Measurements from ENCODE around the gene ATP2C2. TPM values are rescaled to one million over a fixed set of nuclear protein-coding genes. Genes with fewer than 3 reads are reported as not detected.

Gene ATP2C2
- total RNA-seq, 1 donor from 2014 or later, result 6.8 TPM

DNA sequence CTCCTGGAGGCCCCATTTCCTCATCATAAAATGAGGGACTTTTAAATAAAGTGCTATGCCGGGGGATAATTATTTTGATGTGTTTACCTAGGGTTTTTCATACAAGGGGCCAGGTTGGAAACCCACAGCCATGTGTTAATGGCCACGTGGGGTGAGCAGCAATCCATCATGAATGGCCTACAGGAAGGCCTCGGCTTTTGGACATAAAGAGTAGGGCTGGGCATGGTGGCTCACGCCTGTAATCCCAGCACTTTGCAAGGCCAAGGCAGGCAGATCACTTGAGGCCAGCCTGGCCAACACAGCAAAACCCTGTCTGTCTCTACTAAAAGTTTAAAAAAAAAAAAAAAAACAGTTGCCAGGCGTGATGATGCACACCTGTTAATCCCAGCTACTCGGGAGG is 95.8 kb downstream of the ATP2C2 start:
- no peak overlapping the region for H3K4me3 Mint-ChIP-seq (ENCODE audit: low read depth)
- no peaks in the 10 kb centered on the region for H3K27me3 Mint-ChIP-seq
- H3K27ac Mint-ChIP-seq, result no peak overlapping the region
- peaks cover 42% of the 10 kb centered on the region for H3K36me3 Mint-ChIP-seq (ENCODE audit: insufficient read depth)
- TF ChIP-seq, protein P1, sequence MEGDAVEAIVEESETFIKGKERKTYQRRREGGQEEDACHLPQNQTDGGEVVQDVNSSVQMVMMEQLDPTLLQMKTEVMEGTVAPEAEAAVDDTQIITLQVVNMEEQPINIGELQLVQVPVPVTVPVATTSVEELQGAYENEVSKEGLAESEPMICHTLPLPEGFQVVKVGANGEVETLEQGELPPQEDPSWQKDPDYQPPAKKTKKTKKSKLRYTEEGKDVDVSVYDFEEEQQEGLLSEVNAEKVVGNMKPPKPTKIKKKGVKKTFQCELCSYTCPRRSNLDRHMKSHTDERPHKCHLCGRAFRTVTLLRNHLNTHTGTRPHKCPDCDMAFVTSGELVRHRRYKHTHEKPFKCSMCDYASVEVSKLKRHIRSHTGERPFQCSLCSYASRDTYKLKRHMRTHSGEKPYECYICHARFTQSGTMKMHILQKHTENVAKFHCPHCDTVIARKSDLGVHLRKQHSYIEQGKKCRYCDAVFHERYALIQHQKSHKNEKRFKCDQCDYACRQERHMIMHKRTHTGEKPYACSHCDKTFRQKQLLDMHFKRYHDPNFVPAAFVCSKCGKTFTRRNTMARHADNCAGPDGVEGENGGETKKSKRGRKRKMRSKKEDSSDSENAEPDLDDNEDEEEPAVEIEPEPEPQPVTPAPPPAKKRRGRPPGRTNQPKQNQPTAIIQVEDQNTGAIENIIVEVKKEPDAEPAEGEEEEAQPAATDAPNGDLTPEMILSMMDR (IDR thresholded peaks at IDR 0.05; ENCODE audit: unreplicated experiment), result no peak
- no peak for DNase-seq (ENCODE audit: low spot score, unreplicated experiment)
- H3K4me1 Mint-ChIP-seq (ENCODE audit: low read depth), result no peaks in the 10 kb centered on the region
- peaks cover 20% of the 10 kb centered on the region for H3K9me3 Mint-ChIP-seq (ENCODE audit: low read depth)

DNA sequence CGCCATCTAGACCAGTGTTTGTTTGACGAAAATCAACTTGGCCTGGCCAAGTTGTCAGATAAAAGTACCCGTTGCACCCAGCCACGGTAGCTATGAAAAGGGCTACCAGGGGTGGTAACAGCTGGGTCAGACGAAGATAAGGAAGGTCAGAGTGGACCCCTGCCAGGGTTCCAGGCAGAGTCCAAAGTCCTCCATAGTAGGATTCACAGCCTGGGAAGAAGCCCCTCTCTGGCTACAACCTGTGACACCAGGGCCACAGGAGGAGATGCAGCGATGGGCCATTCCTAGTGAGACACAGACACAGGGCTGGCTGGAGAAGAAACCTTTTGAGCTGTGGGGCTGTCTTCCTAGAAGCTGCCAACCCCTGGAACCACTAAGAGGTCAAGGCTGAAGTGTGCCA is 96.8 kb downstream of the ATP2C2 start:
- H3K36me3 Mint-ChIP-seq (ENCODE audit: insufficient read depth), result peaks cover 41% of the 10 kb centered on the region

DNA sequence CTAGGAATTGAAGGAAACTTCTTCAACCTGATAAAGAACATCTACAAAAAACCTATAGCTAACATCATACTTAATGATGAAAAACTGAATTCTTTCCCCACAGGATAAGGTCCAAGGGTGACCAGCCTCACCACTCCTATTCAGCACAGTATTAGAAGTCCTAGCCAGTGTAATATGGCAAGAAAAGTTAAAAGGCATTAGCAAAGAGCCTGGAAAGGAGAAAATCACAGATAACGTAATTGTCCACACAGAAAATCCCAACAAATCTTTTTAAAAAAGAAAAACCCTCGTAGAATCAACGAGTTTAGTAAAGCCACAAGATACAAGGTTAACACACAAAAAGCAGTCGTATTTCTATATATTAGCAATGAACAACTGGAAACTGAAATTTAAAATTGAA is 98.4 kb downstream of the ATP2C2 start:
- TF ChIP-seq, protein P1 (IDR thresholded peaks at IDR 0.05; ENCODE audit: unreplicated experiment), result no peak
- Mint-ChIP-seq H3K4me1 (ENCODE audit: low read depth) (no peaks in the 10 kb centered on the region), H3K27ac (no peak overlapping the region), H3K4me3 (ENCODE audit: low read depth) (no peak overlapping the region), H3K9me3 (ENCODE audit: low read depth) (peaks cover 20% of the 10 kb centered on the region), H3K27me3 (no peaks in the 10 kb centered on the region), H3K36me3 (ENCODE audit: insufficient read depth) (peaks cover 41% of the 10 kb centered on the region)
- no peak for DNase-seq (ENCODE audit: low spot score, unreplicated experiment)

More for the DNA sequence above, 96.8 kb downstream of the ATP2C2 start:
- TF ChIP-seq, protein P1 (IDR thresholded peaks at IDR 0.05; ENCODE audit: unreplicated experiment), result no peak
- DNase-seq (ENCODE audit: low spot score, unreplicated experiment), result no peak
- Mint-ChIP-seq H3K4me1 (ENCODE audit: low read depth) (no peaks in the 10 kb centered on the region), H3K9me3 (ENCODE audit: low read depth) (peaks cover 20% of the 10 kb centered on the region), H3K27me3 (no peaks in the 10 kb centered on the region), H3K4me3 (ENCODE audit: low read depth) (no peak overlapping the region), H3K27ac (no peak overlapping the region)

DNA sequence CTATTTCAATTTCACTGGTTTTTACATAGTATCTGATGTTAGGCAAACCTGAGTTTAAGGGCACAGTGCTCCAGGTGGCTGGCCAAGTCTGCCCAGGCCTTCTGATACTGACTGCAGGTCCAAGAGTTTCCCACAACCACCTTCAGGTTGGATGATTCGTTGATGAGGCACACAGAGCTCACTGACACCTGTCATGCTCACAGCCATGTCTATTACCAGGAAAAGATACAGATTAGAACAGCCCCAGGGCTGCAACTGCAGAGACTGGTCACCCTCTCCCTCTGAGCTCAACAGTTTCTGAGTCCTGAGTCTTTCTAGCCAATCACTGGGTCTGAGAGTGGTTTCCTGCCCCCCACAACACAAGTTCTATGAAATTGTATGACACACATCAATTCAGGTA is 98.9 kb downstream of the ATP2C2 start:
- no peaks in the 10 kb centered on the region for H3K4me1 Mint-ChIP-seq (ENCODE audit: low read depth)
- no peak overlapping the region for H3K4me3 Mint-ChIP-seq (ENCODE audit: low read depth)
- TF ChIP-seq, protein P1 (IDR thresholded peaks at IDR 0.05; ENCODE audit: unreplicated experiment), result no peak
- no peaks in the 10 kb centered on the region for H3K27me3 Mint-ChIP-seq
- H3K36me3 Mint-ChIP-seq (ENCODE audit: insufficient read depth), result peaks cover 43% of the 10 kb centered on the region
- H3K9me3 Mint-ChIP-seq (ENCODE audit: low read depth), result peaks cover 20% of the 10 kb centered on the region
- no peak overlapping the region for H3K27ac Mint-ChIP-seq
- no peak for DNase-seq (ENCODE audit: low spot score, unreplicated experiment)

DNA sequence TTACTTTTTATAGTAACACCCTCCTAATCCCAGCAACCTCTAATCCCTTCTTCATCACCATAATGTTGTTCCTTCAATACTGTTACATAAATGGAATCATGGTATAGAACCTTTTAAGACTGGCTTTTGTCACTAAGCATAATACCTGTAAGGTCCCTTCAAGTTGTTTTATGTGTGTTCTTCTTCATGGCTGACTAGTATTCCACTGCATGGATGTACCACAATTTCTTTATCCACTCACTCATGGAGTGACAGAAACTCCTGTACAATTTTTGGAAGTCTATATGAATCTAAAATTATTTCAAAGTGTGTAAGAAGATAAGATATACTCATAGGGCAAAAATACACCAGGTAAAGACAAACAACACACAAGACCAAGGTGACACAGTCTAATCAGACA is 99.4 kb downstream of the ATP2C2 start:
- H3K4me1 Mint-ChIP-seq (ENCODE audit: low read depth), result no peaks in the 10 kb centered on the region
- H3K36me3 Mint-ChIP-seq (ENCODE audit: insufficient read depth), result peaks cover 45% of the 10 kb centered on the region
- H3K4me3 Mint-ChIP-seq (ENCODE audit: low read depth), result no peak overlapping the region
- TF ChIP-seq, protein P1 (IDR thresholded peaks at IDR 0.05; ENCODE audit: unreplicated experiment), result no peak
- no peaks in the 10 kb centered on the region for H3K27me3 Mint-ChIP-seq
- peaks cover 21% of the 10 kb centered on the region for H3K9me3 Mint-ChIP-seq (ENCODE audit: low read depth)
- DNase-seq (ENCODE audit: low spot score, unreplicated experiment), result no peak
- H3K27ac Mint-ChIP-seq, result no peak overlapping the region
